Motor neuron (in vitro differentiated cells): ENCODE results near the gene WDR90. TPM values are rescaled to one million over a fixed set of nuclear protein-coding genes. Genes with fewer than 3 reads are reported as not detected.

ENCODE experiments used
- ATAC-seq, 8 experiments: fragments of 200-7000 bp; cut with Tn5 transposase; replicated peaks in 6 of 8; 2 replicates each; pipeline ENCODE4 v1.8.0; 2021; ENCODE audit warnings: mild to moderate bottlenecking in 8 of 8, moderate library complexity in 8 of 8
- H3K27ac ChIP-seq, 2 donors: fragments of 250-450 bp; sonication (Bioruptor Pico); 2 replicates each; pipeline ENCODE4 v1.9.0; 2021; ENCODE audit warnings: antibody characterized with exemption in 2 of 2, mild to moderate bottlenecking in 2 of 2, moderate library complexity in 1 of 2
- H3K4me1 ChIP-seq, 2 donors: fragments of 250-450 bp; sonication (Bioruptor Pico); replicated peaks in 1 of 2; 2 replicates each; pipeline ENCODE4 v1.6.1; 2021; ENCODE audit warnings: antibody characterized with exemption in 2 of 2, mild to moderate bottlenecking in 2 of 2, moderate library complexity in 1 of 2
- H3K4me3 ChIP-seq, 5 donors: fragments of 250-450 bp; sonication (Bioruptor Pico); 2 replicates each; pipeline ENCODE4 v1.9.0; 2021; ENCODE audit warnings: antibody characterized with exemption in 5 of 5, mild to moderate bottlenecking in 5 of 5, moderate library complexity in 4 of 5
- WGBS, 10 experiments: fragments of 450-650 bp; shearing (Covaris generic); methylation state at CpG; one replicate each; pipeline ENCODE4 v1.0.0; 2022; 5-methylcytosine and 5-hydroxymethylcytosine counted together
- in situ Hi-C, 9 experiments: fragments of 400-800 bp; cut with MboI; loops; one replicate each; pipeline ENCODE4 v1.15.0; 2021; ENCODE audit warnings: low sequenced_read_pairs in 9 of 9, low pct_unique_long_range_greater_than_20kb in 2 of 9; ENCODE audit not compliant: unreplicated experiment in 9 of 9
- total RNA-seq, 8 experiments: library from RNA; unstranded; fragments of 300-600 nt; gene quantifications; 2 replicates each; pipeline versions ENCODE4 v1.2.3 to v1.2.4, GENCODE V29; 2022

WDR90 gene
- total RNA-seq, 8 experiments from 2014 or later, result 8.0 to 62.4 (median 16.4) TPM

DNA sequence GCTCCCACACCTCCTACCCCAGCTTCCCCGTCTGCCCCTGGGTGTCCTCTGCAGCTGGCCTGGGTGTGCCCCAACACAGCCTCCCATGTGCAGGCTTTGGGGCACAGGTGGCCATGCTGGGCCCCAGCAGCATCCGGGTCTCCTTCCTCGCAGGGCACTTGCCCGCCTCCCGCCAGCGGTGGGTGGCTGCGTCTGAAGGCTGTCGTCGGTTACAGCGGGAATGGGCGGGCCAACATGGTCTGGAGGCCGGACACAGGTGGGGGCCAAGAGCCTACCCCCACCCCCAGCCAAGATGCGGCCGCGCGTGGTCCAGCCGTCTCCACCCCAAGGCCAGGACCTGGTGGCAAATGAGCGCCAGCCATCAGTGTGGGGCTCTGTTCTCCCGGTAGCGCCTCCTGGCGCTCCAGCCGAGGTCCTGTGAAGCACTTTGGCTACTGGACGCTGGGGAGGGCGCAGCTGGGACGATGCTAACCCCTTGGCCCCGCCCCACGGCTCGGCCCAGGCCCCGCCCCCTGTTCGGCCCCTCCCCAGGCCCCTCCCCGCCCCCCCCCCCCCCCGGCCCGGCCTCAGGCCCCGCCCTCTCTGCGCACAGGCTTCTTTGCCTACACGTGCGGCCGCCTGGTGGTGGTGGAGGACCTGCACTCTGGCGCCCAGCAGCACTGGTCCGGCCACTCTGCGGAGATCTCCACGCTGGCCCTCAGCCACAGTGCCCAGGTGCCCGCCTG lies 11.5 kb downstream of the WDR90 start:
- in situ Hi-C loops, result no loop called here
- 80% methylated on average over 1 of the region's 43 CpGs; no CpG with 5 or more reads in 9 of the 10 experiments for whole genome bisulfite sequencing, 10 experiments

DNA sequence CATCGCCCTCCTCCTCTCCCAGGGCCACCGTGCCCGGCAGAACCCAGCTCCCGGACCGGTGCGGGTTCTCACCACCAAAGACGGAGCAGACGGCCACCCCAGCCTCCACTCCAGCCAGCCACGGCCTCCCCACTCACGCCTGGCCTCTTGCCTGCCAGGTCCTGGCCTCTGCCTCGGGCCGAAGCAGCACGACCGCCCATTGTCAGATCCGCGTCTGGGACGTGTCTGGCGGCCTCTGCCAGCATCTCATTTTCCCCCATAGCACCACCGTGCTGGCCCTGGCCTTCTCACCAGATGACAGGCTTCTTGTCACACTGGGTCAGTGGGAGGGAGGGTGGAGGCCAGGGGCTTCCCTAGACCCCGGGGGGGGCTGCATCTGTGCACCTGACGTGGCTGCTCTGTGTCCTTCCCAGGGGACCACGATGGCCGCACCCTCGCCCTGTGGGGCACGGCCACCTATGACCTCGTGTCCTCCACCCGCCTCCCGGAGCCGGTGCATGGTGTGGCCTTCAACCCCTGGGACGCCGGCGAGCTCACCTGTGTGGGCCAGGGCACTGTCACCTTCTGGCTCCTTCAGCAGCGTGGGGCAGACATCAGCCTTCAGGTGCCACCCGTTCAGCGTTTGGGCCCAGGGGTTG lies 12.1 kb downstream of the WDR90 start:
- H3K27ac ChIP-seq, result peak overlapping the region; percentile 38 to 75
- in situ Hi-C loops, result no loop called here
- ATAC-seq, result peak in 2 of 8 experiments; percentile 10 to 24
- H3K4me3 ChIP-seq, result no peak overlapping the region
- H3K4me1 ChIP-seq, result peaks cover 11 to 12% of the 10 kb centered on the region in 2 donors
- whole genome bisulfite sequencing, 10 experiments, result 40 to 100% (median 87%) methylated on average over 1 to 5 of the region's 35 CpGs; no CpG with 5 or more reads in 6 of the 10 experiments

More for the DNA sequence above, 11.5 kb downstream of the WDR90 start:
- H3K27ac ChIP-seq, result peak overlapping the region; percentile 38 to 75
- peak; percentile 21 to 96 (median 86) for ATAC-seq
- peaks cover 11 to 12% of the 10 kb centered on the region in 2 donors for H3K4me1 ChIP-seq
- H3K4me3 ChIP-seq, result peak overlapping the region in 1 of 5 donors; percentile 0

DNA sequence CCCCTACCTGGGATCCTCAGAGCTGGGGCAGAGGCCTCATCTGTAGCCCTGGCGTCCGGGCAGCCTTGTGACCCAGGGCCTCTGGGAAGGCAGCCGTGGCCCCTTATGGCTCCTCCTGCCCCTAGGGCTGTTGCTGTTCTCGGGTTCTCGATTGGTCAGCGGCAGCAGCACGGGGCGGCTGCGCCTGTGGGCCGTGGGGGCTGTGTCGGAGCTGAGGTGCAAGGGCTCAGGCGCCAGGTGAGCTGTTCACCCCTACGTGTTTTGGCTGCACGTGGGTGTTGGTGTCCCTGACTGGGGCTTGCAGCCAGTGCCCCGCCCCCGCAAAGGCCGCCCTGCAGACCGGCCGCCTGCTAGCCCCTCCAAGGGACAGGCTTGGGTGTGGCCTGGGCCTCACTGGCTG lies 12.9 kb downstream of the WDR90 start:
- in situ Hi-C loops, result no loop called here
- Histone ChIP-seq H3K27ac (no peak overlapping the region), H3K4me1 (peaks cover 11 to 12% of the 10 kb centered on the region in 2 donors), H3K4me3 (no peak overlapping the region)
- no peak for ATAC-seq
- WGBS, 10 experiments, result 60 to 100% (median 91%) methylated on average over 1 to 4 of the region's 19 CpGs; no CpG with 5 or more reads in 6 of the 10 experiments

DNA sequence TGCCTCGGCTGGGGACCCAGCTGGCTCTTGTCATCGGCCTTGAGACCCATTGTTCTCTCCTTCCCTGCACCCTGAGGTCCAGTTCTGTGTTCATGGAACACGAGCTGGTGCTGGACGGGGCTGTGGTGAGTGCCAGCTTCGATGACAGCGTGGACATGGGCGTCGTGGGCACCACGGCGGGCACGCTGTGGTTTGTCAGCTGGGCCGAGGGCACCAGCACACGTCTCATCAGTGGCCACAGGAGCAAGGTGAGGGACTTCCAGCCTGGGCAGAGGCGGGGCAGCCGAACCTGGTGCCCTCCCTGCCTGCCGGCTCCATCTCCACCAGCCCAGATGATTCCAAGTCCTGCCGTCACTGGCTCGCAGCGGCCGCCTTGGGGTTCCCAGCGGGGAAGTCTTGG lies 13.4 kb downstream of the WDR90 start:
- in situ Hi-C loops, result no loop called here
- WGBS, 10 experiments, result 93 to 100% (median 100%) methylated on average over 1 to 5 of the region's 21 CpGs; no CpG with 5 or more reads in 7 of the 10 experiments
- ATAC-seq, result no peak
- H3K27ac ChIP-seq, result no peak overlapping the region
- no peak overlapping the region for H3K4me3 ChIP-seq
- H3K4me1 ChIP-seq, result peaks cover 14% of the 10 kb centered on the region in 2 donors

DNA sequence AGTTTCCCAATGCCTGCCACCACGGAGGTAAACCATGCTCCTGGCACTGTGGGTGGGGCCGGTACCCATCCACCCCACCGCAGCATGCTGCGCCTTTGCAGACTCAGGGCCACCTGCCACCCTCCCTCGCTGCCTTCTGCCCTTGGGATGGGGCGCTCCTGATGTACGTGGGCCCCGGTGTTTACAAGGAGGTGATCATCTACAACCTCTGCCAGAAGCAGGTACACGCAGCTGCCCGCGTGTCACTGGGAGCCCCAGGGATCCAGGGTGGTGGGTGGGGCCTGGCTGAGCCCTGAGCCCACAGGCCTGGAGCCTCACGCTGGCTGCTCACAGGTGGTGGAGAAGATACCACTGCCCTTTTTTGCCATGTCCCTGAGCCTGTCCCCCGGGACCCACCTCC lies 17.4 kb downstream of the WDR90 start:
- no peak for ATAC-seq
- Histone ChIP-seq H3K4me1 (peaks cover 10 to 12% of the 10 kb centered on the region in 2 donors), H3K27ac (no peak overlapping the region), H3K4me3 (no peak overlapping the region)
- in situ Hi-C loops, result no loop called here
- WGBS, 10 experiments, result 67 to 100% (median 100%) methylated on average over 1 to 5 of the region's 13 CpGs; no CpG with 5 or more reads in 5 of the 10 experiments

DNA sequence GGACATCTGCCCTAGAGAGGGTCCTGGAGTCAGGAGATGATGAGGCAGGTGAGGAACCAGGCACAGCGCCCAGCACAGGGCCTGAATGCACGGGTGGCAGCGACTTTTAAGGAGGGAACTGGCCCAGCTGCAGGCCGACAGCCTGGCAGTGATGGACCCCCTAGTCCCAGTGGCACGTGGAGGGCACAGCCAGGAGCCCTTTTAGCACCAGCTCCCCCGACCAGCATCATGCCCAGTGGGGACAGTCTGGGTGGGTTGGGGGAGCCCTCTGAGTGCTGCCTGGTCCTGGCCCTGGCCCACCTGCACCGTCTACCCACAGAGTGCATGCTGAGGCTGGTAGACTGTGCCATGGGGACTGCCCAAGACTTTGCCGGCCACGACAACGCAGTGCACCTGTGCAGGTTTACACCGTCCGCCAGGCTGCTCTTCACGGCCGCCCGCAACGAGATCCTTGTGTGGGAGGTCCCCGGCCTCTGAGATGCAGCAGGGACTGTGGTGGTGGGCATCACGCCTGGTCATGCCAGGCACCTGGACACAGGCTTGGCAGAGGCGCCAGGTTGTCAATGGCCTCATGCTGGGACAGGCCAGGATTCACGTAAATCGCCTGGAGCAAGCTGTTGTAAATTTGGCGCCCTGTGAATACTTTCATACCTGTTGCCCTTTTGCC lies 18.1 kb downstream of the WDR90 start:
- Histone ChIP-seq H3K27ac (peak overlapping the region in 1 of 2 donors; percentile 29), H3K4me3 (peak overlapping the region in 2 of 5 donors; percentile 53 to 57), H3K4me1 (peaks cover 10 to 11% of the 10 kb centered on the region in 2 donors)
- in situ Hi-C loops, result no loop called here
- 77 to 100% (median 88%) methylated on average over 1 to 8 of the region's 22 CpGs; no CpG with 5 or more reads in 4 of the 10 experiments for WGBS, 10 experiments
- ATAC-seq, result no peak

DNA sequence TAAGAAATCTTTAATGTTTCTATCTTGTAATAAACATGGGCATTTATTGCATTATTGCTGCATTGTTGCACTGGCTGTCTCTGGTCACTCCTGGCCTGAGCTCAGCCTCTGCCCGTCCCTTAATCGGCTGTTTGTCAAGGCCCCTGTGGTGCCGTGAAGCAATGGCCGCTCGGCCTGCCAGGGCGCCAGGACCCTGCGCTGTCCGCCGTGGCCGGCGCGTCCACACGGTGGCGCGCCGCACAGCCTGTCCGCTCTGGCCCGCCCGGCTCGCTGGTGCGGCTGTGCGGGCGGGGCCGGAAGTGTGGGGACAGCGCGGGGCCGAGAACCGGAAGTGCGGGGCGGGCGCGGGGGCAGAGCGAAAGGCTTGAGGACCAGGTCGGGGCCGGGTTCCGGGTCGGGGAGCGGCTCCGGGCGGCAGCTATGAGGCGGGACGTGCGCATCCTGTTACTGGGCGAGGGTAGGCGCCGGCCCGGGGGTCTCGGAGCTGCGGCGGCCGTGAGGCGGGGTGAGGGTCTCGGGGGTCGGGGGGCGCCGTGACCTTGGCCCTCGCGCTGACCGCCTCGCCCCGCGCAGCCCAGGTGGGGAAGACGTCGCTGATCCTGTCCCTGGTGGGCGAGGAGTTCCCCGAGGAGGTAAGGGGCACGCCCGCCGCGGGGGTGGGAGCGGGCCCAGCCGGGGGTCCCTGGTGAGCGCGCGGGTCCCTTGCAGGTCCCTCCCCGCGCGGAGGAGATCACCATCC lies 18.8 kb downstream of the WDR90 start, which contains the start of gene RHOT2:
TSS of gene RHOT2 (plus strand) at position 353 of the 739 bp plus-strand sequence. CDS start at position 421, 68 bp downstream.
- Histone ChIP-seq H3K4me1 (peaks cover 10 to 11% of the 10 kb centered on the region in 2 donors), H3K27ac (peak within 1 kb of the TSS; percentile 14 to 29), H3K4me3 (peak within 1 kb of the TSS; percentile 48 to 88 (median 57))
- peak; percentile 89 to 97 (median 92) for ATAC-seq
- in situ Hi-C loops, result no loop called here
- 0% methylated on average over 1 to 2 of the region's 78 CpGs; no CpG with 5 or more reads in 6 of the 10 experiments for WGBS, 10 experiments

DNA sequence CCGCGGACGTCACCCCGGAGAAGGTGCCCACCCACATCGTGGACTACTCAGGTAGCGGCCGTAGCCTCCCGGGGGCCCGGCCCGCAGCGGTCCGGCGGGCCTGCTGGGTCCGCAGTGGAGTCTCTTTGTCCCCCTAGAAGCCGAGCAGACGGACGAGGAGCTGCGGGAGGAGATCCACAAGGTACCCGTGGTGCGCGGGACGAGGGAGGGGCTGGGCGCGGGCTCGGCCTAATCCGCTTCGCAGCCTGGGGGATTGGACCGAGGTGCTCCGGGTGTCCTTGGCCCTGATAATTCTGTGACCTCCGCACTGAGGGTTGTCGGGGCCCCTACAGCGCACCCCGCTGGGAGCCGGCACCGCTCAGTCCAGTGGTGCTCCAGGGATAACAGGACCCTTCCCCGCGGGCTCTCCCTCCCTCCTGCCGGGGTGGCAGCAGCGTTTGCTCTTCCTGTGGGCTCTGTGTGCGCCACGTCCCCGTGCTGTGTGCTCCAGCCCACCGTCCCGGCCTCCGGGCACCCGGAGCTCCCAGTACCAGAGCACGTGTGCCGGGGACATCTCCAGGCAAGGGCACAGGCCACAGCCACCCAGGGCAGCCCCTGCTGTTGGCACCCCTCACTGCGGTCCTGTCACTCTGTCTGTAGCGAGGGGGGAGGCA lies 19.5 kb downstream of the WDR90 start:
- peaks cover 10 to 11% of the 10 kb centered on the region in 2 donors for H3K4me1 ChIP-seq
- peak overlapping the region; percentile 14 to 29 for H3K27ac ChIP-seq
- 0 to 18% (median 12%) methylated on average over 2 to 39 of the region's 50 CpGs; no CpG with 5 or more reads in 6 of the 10 experiments for WGBS, 10 experiments
- H3K4me3 ChIP-seq, result peak overlapping the region; percentile 48 to 88 (median 57)
- in situ Hi-C loops, result no loop called here
- ATAC-seq, result peak in 3 of 8 experiments; percentile 6 to 17 (median 8)

DNA sequence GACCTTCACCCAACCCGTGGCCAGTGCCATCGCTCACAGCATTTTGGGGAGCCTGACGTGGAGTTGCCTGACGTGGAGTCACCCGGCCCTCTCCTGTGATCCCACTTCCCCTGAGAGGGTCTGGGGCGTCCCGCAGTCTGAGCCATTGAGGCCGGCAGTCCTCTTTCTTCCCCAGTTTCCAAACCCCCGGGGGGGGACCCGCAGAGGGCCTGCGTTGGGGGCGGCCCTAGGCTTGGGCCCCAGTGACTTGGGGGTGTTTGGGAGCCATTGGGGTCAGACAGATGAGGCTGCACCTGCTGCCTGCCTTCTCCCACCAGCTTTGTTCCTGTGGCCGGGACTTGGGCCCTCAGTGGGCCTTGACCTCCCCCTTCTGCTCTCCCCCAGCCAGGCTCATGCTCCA lies 20.5 kb downstream of the WDR90 start:
- in situ Hi-C loops, result no loop called here
- H3K4me1 ChIP-seq, result peaks cover 10 to 11% of the 10 kb centered on the region in 2 donors
- no peak for ATAC-seq
- H3K4me3 ChIP-seq, result no peak overlapping the region
- 100% methylated on average over 1 of the region's 13 CpGs; no CpG with 5 or more reads in 9 of the 10 experiments for WGBS, 10 experiments
- H3K27ac ChIP-seq, result no peak overlapping the region

DNA sequence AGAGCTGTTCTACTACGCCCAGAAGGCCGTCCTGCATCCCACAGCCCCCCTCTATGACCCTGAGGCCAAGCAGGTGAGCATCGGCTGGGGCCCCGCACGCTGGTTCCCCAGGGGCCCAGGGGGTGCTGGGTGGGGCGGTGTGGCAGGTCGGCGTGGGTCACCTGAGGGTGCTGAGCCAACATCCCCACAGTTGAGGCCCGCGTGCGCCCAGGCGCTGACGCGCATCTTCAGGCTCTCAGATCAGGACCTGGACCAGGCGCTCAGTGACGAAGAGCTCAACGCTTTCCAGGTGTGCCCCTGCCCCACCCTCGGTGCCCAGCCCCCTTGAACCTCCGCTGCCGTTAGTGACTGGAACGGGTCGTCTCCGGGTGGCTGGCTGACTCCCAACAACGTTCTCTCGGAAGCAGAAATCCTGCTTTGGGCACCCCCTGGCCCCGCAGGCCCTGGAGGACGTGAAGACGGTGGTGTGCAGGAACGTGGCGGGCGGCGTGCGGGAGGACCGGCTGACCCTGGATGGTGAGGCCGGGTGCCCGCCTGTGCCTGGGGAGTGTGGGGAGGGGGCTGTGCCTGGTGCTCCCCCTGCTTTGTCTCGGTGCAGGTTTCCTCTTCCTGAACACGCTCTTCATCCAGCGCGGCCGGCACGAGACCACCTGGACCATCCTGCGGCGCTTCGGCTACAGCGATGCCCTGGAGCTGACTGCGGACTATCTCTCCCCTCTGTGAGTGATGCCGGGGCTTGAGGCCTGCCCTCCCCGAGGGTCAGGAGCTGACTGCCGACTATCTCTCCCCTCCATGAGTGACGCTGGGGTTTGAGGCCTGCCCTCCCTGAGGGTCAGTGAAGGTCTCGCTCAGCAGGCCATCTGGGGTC lies 21.6 kb downstream of the WDR90 start:
- Histone ChIP-seq H3K4me1 (peaks cover 16 to 18% of the 10 kb centered on the region in 2 donors), H3K4me3 (no peak overlapping the region), H3K27ac (no peak overlapping the region)
- WGBS, 10 experiments, result 80 to 100% (median 91%) methylated on average over 1 to 14 of the region's 52 CpGs; no CpG with 5 or more reads in 6 of the 10 experiments
- no peak for ATAC-seq
- in situ Hi-C loops, result no loop called here

DNA sequence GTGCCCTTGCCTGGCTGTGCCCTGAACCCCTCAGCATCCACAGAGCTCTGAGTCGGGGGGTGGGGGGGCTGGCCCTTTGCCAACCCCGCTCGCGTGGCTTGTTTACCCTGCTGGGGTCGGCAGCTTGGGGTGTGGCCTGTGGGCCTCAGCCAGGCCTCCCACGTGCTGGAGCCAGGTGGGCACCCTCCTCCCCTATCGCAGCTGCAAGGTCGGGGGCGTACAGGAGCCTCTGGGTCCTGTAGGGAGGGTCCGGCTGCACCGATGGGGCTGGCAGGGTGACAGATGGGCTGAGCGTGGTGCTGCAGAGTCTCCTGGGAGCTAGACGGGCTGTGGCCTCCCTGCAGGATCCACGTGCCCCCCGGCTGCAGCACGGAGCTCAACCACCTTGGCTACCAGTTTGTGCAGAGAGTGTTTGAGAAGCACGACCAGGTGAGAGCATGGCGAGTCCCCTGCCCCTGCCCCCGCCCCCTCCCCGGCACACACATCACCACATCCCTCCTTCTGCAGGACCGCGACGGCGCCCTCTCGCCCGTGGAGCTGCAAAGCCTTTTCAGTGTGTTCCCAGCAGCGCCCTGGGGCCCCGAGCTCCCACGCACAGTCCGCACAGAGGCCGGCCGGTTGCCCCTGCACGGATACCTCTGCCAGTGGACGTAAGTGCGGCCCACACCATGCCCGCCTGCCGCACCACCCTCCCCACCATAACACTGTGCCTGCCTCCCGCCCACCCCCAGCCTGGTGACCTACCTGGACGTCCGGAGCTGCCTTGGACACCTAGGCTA lies 22.4 kb downstream of the WDR90 start:
- Histone ChIP-seq H3K4me1 (peaks cover 18 to 19% of the 10 kb centered on the region in 2 donors), H3K27ac (no peak overlapping the region), H3K4me3 (no peak overlapping the region)
- 80% methylated on average over 3 of the region's 40 CpGs; no CpG with 5 or more reads in 9 of the 10 experiments for WGBS, 10 experiments
- in situ Hi-C loops, result no loop called here
- ATAC-seq, result no peak
